GM19193 (cell line): ENCODE measurements around the gene MYO10.

Source experiments
- POLR2A ChIP-seq: IDR thresholded peaks from 4 replicates; pipeline ENCODE4 v1.6.1; 2011; ENCODE audit not compliant: insufficient read depth, insufficient read length; ENCODE audit errors: extremely low read depth

The MYO10 gene

GRCh38 chr5:16936150-16936988, at the start of gene MYO10:
MYO10 (minus strand) TSS chr5:16936288; CDS start chr5:16935808, 480 bp downstream.
- no peak for TF ChIP-seq POLR2A

GRCh38 chr5:16983972-16984371, 47.9 kb upstream of the MYO10 start:
- no peak for TF ChIP-seq POLR2A

- TF ChIP-seq POLR2A, result no peak
Observed at GRCh38 chr5:16983022-16983639, 47.0 kb upstream of the MYO10 start.

- TF ChIP-seq POLR2A, result no peak
Observed at GRCh38 chr5:16981700-16982099, 45.6 kb upstream of the MYO10 start.

- no peak for TF ChIP-seq POLR2A
Observed at GRCh38 chr5:16980983-16981382, 44.9 kb upstream of the MYO10 start.

GRCh38 chr5:16978296-16978695, 42.2 kb upstream of the MYO10 start:
- no peak for TF ChIP-seq POLR2A

GRCh38 chr5:16976625-16977008, 40.5 kb upstream of the MYO10 start:
- TF ChIP-seq POLR2A, result no peak

- TF ChIP-seq POLR2A, result no peak
Observed at GRCh38 chr5:16975950-16976624, 40.0 kb upstream of the MYO10 start.

- no peak for TF ChIP-seq POLR2A
Observed at GRCh38 chr5:16974981-16975380, 38.9 kb upstream of the MYO10 start.

GRCh38 chr5:16970826-16971225, 34.7 kb upstream of the MYO10 start:
- TF ChIP-seq POLR2A, result no peak

GRCh38 chr5:16970260-16970659, 34.2 kb upstream of the MYO10 start:
- no peak for TF ChIP-seq POLR2A

GRCh38 chr5:16965581-16965980, 29.5 kb upstream of the MYO10 start:
- TF ChIP-seq POLR2A, result no peak

GRCh38 chr5:16963821-16964220, 27.7 kb upstream of the MYO10 start:
- TF ChIP-seq POLR2A, result no peak

GRCh38 chr5:16961131-16961530, 25.0 kb upstream of the MYO10 start:
- no peak for TF ChIP-seq POLR2A

GRCh38 chr5:16957304-16958196, 21.5 kb upstream of the MYO10 start:
- TF ChIP-seq POLR2A, result no peak

- TF ChIP-seq POLR2A, result no peak
Observed at GRCh38 chr5:16953729-16954128, 17.6 kb upstream of the MYO10 start.
